Activated naive CD8-positive, alpha-beta T cell (primary cell): ENCODE results near the gene SPRED2.

ENCODE experiments used
- H3K27ac Mint-ChIP-seq: one replicate; pipeline ENCODE4 v1.8.0; 2021; ENCODE audit warnings: mixed read lengths
- H3K27me3 Mint-ChIP-seq: one replicate; pipeline ENCODE4 v1.8.0; 2021; ENCODE audit warnings: mixed read lengths
- H3K36me3 Mint-ChIP-seq: one replicate; pipeline ENCODE4 v1.8.0; 2021; ENCODE audit warnings: mixed read lengths
- H3K4me1 Mint-ChIP-seq: one replicate; pipeline ENCODE4 v1.8.0; 2021; ENCODE audit warnings: low read depth, mixed read lengths
- H3K4me3 Mint-ChIP-seq: one replicate; pipeline ENCODE4 v1.8.0; 2021; ENCODE audit warnings: mild to moderate bottlenecking, mixed read lengths
- H3K9me3 Mint-ChIP-seq: one replicate; pipeline ENCODE4 v1.8.0; 2021; ENCODE audit warnings: low read depth, mixed read lengths

Gene SPRED2

GRCh38 chr2:65456064-65456463, 23.7 kb upstream of the SPRED2 start:
- no peak overlapping the region for H3K4me3 Mint-ChIP-seq
- H3K9me3 Mint-ChIP-seq: no peaks in the 10 kb centered on the region
- no peaks in the 10 kb centered on the region for H3K4me1 Mint-ChIP-seq
- H3K27me3 Mint-ChIP-seq: peaks cover 14% of the 10 kb centered on the region
- no peak overlapping the region for H3K27ac Mint-ChIP-seq
- no peaks in the 10 kb centered on the region for H3K36me3 Mint-ChIP-seq

- Mint-ChIP-seq H3K27ac (no peak overlapping the region), H3K36me3 (no peaks in the 10 kb centered on the region), H3K27me3 (peaks cover 10% of the 10 kb centered on the region), H3K9me3 (no peaks in the 10 kb centered on the region), H3K4me1 (no peaks in the 10 kb centered on the region), H3K4me3 (no peak overlapping the region)
These were observed 21.5 kb upstream of the SPRED2 start for GRCh38 chr2:65453916-65454315.

- H3K4me3 Mint-ChIP-seq: no peak overlapping the region
- H3K36me3 Mint-ChIP-seq: no peaks in the 10 kb centered on the region
- no peak overlapping the region for H3K27ac Mint-ChIP-seq
- H3K4me1 Mint-ChIP-seq: no peaks in the 10 kb centered on the region
- H3K27me3 Mint-ChIP-seq: peaks cover 6% of the 10 kb centered on the region
- H3K9me3 Mint-ChIP-seq: no peaks in the 10 kb centered on the region
These were observed 19.9 kb upstream of the SPRED2 start for GRCh38 chr2:65452150-65452895.

GRCh38 chr2:65450810-65451209, 18.4 kb upstream of the SPRED2 start:
- Mint-ChIP-seq H3K36me3 (no peaks in the 10 kb centered on the region), H3K27ac (no peak overlapping the region), H3K27me3 (peaks cover 6% of the 10 kb centered on the region), H3K9me3 (no peaks in the 10 kb centered on the region), H3K4me3 (no peak overlapping the region), H3K4me1 (no peaks in the 10 kb centered on the region)

GRCh38 chr2:65450393-65450792, 18.0 kb upstream of the SPRED2 start:
- peaks cover 6% of the 10 kb centered on the region for H3K27me3 Mint-ChIP-seq
- no peak overlapping the region for H3K4me3 Mint-ChIP-seq
- H3K9me3 Mint-ChIP-seq: no peaks in the 10 kb centered on the region
- H3K36me3 Mint-ChIP-seq: no peaks in the 10 kb centered on the region
- no peak overlapping the region for H3K27ac Mint-ChIP-seq
- H3K4me1 Mint-ChIP-seq: no peaks in the 10 kb centered on the region

GRCh38 chr2:65443509-65444186, 11.2 kb upstream of the SPRED2 start:
- no peak overlapping the region for H3K4me3 Mint-ChIP-seq
- no peak overlapping the region for H3K27ac Mint-ChIP-seq
- H3K9me3 Mint-ChIP-seq: no peaks in the 10 kb centered on the region
- H3K36me3 Mint-ChIP-seq: no peaks in the 10 kb centered on the region
- no peaks in the 10 kb centered on the region for H3K4me1 Mint-ChIP-seq
- H3K27me3 Mint-ChIP-seq: peaks cover 13% of the 10 kb centered on the region

- Mint-ChIP-seq H3K4me3 (no peak overlapping the region), H3K27me3 (peaks cover 15% of the 10 kb centered on the region), H3K36me3 (no peaks in the 10 kb centered on the region), H3K9me3 (no peaks in the 10 kb centered on the region), H3K4me1 (no peaks in the 10 kb centered on the region), H3K27ac (no peak overlapping the region)
These were observed 10.1 kb upstream of the SPRED2 start for GRCh38 chr2:65442420-65443020.

GRCh38 chr2:65438137-65438899, 5.9 kb upstream of the SPRED2 start:
- no peak overlapping the region for H3K27ac Mint-ChIP-seq
- no peaks in the 10 kb centered on the region for H3K9me3 Mint-ChIP-seq
- peaks cover 13% of the 10 kb centered on the region for H3K4me1 Mint-ChIP-seq
- H3K27me3 Mint-ChIP-seq: peaks cover 33% of the 10 kb centered on the region
- H3K4me3 Mint-ChIP-seq: no peak overlapping the region
- H3K36me3 Mint-ChIP-seq: no peaks in the 10 kb centered on the region

GRCh38 chr2:65437392-65438135, 5.2 kb upstream of the SPRED2 start:
- Mint-ChIP-seq H3K9me3 (no peaks in the 10 kb centered on the region), H3K4me3 (peak overlapping the region; percentile 91), H3K27ac (no peak overlapping the region), H3K4me1 (peaks cover 18% of the 10 kb centered on the region), H3K36me3 (no peaks in the 10 kb centered on the region), H3K27me3 (peaks cover 33% of the 10 kb centered on the region)

GRCh38 chr2:65436824-65437221, 4.4 kb upstream of the SPRED2 start:
- no peak overlapping the region for H3K27ac Mint-ChIP-seq
- no peaks in the 10 kb centered on the region for H3K9me3 Mint-ChIP-seq

GRCh38 chr2:65436169-65436823, 3.9 kb upstream of the SPRED2 start:
- Mint-ChIP-seq H3K27ac (no peak overlapping the region), H3K4me3 (peak overlapping the region; percentile 91), H3K36me3 (no peaks in the 10 kb centered on the region), H3K9me3 (no peaks in the 10 kb centered on the region), H3K4me1 (peaks cover 18% of the 10 kb centered on the region), H3K27me3 (peaks cover 31% of the 10 kb centered on the region)

More at GRCh38 chr2:65436824-65437221, 4.4 kb upstream of the SPRED2 start:
- peaks cover 18% of the 10 kb centered on the region for H3K4me1 Mint-ChIP-seq
- H3K27me3 Mint-ChIP-seq: peaks cover 32% of the 10 kb centered on the region
- H3K36me3 Mint-ChIP-seq: no peaks in the 10 kb centered on the region
- peak overlapping the region; percentile 91 for H3K4me3 Mint-ChIP-seq

GRCh38 chr2:65435625-65436168, 3.3 kb upstream of the SPRED2 start:
- Mint-ChIP-seq H3K4me1 (peaks cover 18% of the 10 kb centered on the region), H3K9me3 (no peaks in the 10 kb centered on the region), H3K36me3 (no peaks in the 10 kb centered on the region), H3K4me3 (peak overlapping the region; percentile 91), H3K27ac (no peak overlapping the region), H3K27me3 (peaks cover 31% of the 10 kb centered on the region)

GRCh38 chr2:65434592-65435241, 2.3 kb upstream of the SPRED2 start:
- H3K36me3 Mint-ChIP-seq: no peaks in the 10 kb centered on the region
- H3K4me1 Mint-ChIP-seq: peaks cover 18% of the 10 kb centered on the region
- H3K9me3 Mint-ChIP-seq: no peaks in the 10 kb centered on the region
- H3K27me3 Mint-ChIP-seq: peaks cover 27% of the 10 kb centered on the region
- H3K27ac Mint-ChIP-seq: no peak overlapping the region
- H3K4me3 Mint-ChIP-seq: peak overlapping the region; percentile 69
